HG03196 (cell line): ENCODE measurements around the gene GFY.

Experiments
- ATAC-seq: cut with Tn5 transposase; IDR thresholded peaks from one replicate; pipeline ENCODE4 v1.9.1; 2021; ENCODE audit not compliant: unreplicated experiment

GFY gene

GRCh38 chr19:49425178-49425577 lies at the start of gene GFY:
TSS of gene GFY (plus strand) at chr19:49425388. CDS start at chr19:49426431, 1,043 bp downstream.
- ATAC-seq: no peak

- ATAC-seq: no peak
Observed at GRCh38 chr19:49378512-49378911, 46.7 kb upstream of the GFY start.

- no peak for ATAC-seq
Observed at GRCh38 chr19:49380391-49380790, 44.8 kb upstream of the GFY start.

- no peak for ATAC-seq
Observed at GRCh38 chr19:49382639-49383038, 42.5 kb upstream of the GFY start.

- no peak for ATAC-seq
Observed at GRCh38 chr19:49383599-49383998, 41.6 kb upstream of the GFY start.

- no peak for ATAC-seq
Observed at GRCh38 chr19:49387936-49388372, 37.2 kb upstream of the GFY start, which contains the start of gene KASH5. TSS of gene KASH5 (plus strand) at chr19:49388249. CDS start at chr19:49390884, 2,635 bp downstream.

GRCh38 chr19:49389406-49389805 lies 35.8 kb upstream of the GFY start:
- no peak for ATAC-seq

GRCh38 chr19:49390131-49390928 lies 34.9 kb upstream of the GFY start:
- no peak for ATAC-seq

- no peak for ATAC-seq
Observed at GRCh38 chr19:49390929-49391359, 34.2 kb upstream of the GFY start.

GRCh38 chr19:49391581-49392399 lies 33.4 kb upstream of the GFY start:
- ATAC-seq: peak; percentile 46

- no peak for ATAC-seq
Observed at GRCh38 chr19:49393881-49394280, 31.3 kb upstream of the GFY start.

- no peak for ATAC-seq
Observed at GRCh38 chr19:49395581-49396407, 29.4 kb upstream of the GFY start.

GRCh38 chr19:49396738-49397505 lies 28.3 kb upstream of the GFY start:
- no peak for ATAC-seq

GRCh38 chr19:49398001-49398615 lies 27.1 kb upstream of the GFY start:
- no peak for ATAC-seq

GRCh38 chr19:49398931-49399330 lies 26.3 kb upstream of the GFY start:
- no peak for ATAC-seq

- ATAC-seq: no peak
Observed at GRCh38 chr19:49400029-49400428, 25.2 kb upstream of the GFY start.

- no peak for ATAC-seq
Observed at GRCh38 chr19:49403404-49404187, 21.6 kb upstream of the GFY start.

- no peak for ATAC-seq
Observed at GRCh38 chr19:49407079-49407478, 18.1 kb upstream of the GFY start.

- ATAC-seq: no peak
Observed at GRCh38 chr19:49407482-49408015, 17.6 kb upstream of the GFY start.
